Heart left ventricle (tissue), 16 donors: ENCODE data around the gene CD22. TPM values are rescaled to one million over a fixed set of nuclear protein-coding genes. Genes with fewer than 3 reads are reported as not detected.
A peak's percentile ranks its signal among the peaks of the same experiment; 100 is the strongest.
"Not testable (repeated sequence)": the region's sequence is repeated elsewhere in the genome, so short reads cannot be mapped to it uniquely, and the experiment has no call there.

Source experiments
- ATAC-seq, 4 donors: fragments of 200-7000 bp; cut with Tn5 transposase; one replicate each; pipeline ENCODE4 v1.9.1; 2020 to 2022; ENCODE audit warnings: moderate library complexity in 4 of 4, mild to moderate bottlenecking in 3 of 4, moderate number of reproducible peaks in 1 of 4
- DNase-seq, 5 donors: peaks; one replicate each; pipeline ENCODE4 v3.0.0-alpha.2; 2020
- H3K27ac ChIP-seq, 12 donors: fragments of 200-600 bp; sonication (generic) in 4 of 12; one replicate each; pipeline versions ENCODE4 v1.5.0 to v1.8.0; 2016 to 2022; ENCODE audit warnings: mild to moderate bottlenecking in 2 of 12
- H3K27me3 ChIP-seq, 9 donors: fragments of 200-600 bp; sonication (generic) in 2 of 9; one replicate each; pipeline versions ENCODE4 v1.5.1 to v1.8.0; 2016 to 2022; ENCODE audit warnings: mild to moderate bottlenecking in 3 of 9
- H3K36me3 ChIP-seq, 9 donors: fragments of 200-600 bp; sonication (generic) in 2 of 9; one replicate each; pipeline versions ENCODE4 v1.5.0 to v1.8.0; 2018 to 2022; ENCODE audit warnings: mild to moderate bottlenecking in 2 of 9
- H3K4me1 ChIP-seq, 12 donors: fragments of 200-600 bp; sonication (generic) in 4 of 12; one replicate each; pipeline versions ENCODE4 v1.5.0 to v1.8.0; 2016 to 2022; ENCODE audit warnings: mild to moderate bottlenecking in 3 of 12
- H3K4me3 ChIP-seq, 12 donors: fragments of 200-600 bp; sonication (generic) in 4 of 12; one replicate each; pipeline versions ENCODE4 v1.5.0 to v1.8.0; 2017 to 2022; ENCODE audit warnings: mild to moderate bottlenecking in 9 of 12, moderate library complexity in 4 of 12
- H3K9me3 ChIP-seq, 12 donors: fragments of 200-600 bp; sonication (generic) in 4 of 12; one replicate each; pipeline versions ENCODE4 v1.5.0 to v1.8.0; 2016 to 2022; ENCODE audit warnings: mild to moderate bottlenecking in 1 of 12
- CTCF ChIP-seq, 12 donors: fragments of 200-600 bp; sonication (generic) in 4 of 12; IDR thresholded peaks; one replicate each; pipeline versions ENCODE4 v1.5.0 to v1.8.0; 2018 to 2022; ENCODE audit warnings: antibody characterized with exemption in 12 of 12, mild to moderate bottlenecking in 5 of 12
- POLR2A ChIP-seq, 2 donors: fragments of 450-650 bp; IDR thresholded peaks; one replicate each; pipeline ENCODE4 v1.6.1; 2017; ENCODE audit warnings: antibody characterized with exemption in 2 of 2, mild to moderate bottlenecking in 2 of 2, moderate library complexity in 2 of 2
- WGBS, 4 donors: extraction: QIAGEN DNeasy Blood & Tissue Kit in 2 of 4; methylation state at CpG; one replicate each; pipeline versions ENCODE4 v1.1.5 to v1.1.7; 2013 to 2018; 5-methylcytosine and 5-hydroxymethylcytosine counted together
- intact Hi-C, 10 donors: fragments of 100-400 bp; cut with DNase I; formaldehyde crosslinking; loops; one replicate each; pipeline versions ENCODE4 v1.11.1 to v1.14.2; 2022
- polyA plus RNA-seq, 2 donors: library from polyadenylated mRNA; stranded (reverse); fragments of 200-250 nt; gene quantifications; one replicate each; pipeline ENCODE4 v1.2.3, GENCODE V29; 2013
- total RNA-seq, 9 donors: library from RNA; depleted of rRNA in 2 of 9; stranded (reverse); fragments of >200 nt in 2 of 9; fragmentation: NEBNext Ultra II Directional in 3 of 9; extraction: Animal tissue kit (Norgen Biotek cat#: 25700) in 3 of 9; gene quantifications; one replicate each; pipeline versions ENCODE4 v1.1.0 to v1.2.4, GENCODE V29; 2016 to 2023
- donor health status: ischemic (EF 13 %, LVEDD 7.1; RV severe dilation, severe dysfunction).
- donor health status: healthy with polysubstance abuse.
- donor health status: DM: no; HTN: yes; CAD: no.
- donor health status: DM: no; HTN: no; CAD: no.
- donor health status: ischemic (EF 25% LVEDD 6.9; RV normal size, moderate dysfunction).
- donor health status: ischemic (EF 25% LVEDD 5.7; RV mildly dilated, moderate dysfunction).
- donor health status: healthy.
- donor health status: DM: yes; HTN: yes; CAD: no.
- donor health status: ischemic (EF 35%, LVEDD 5.7; RV mildly dilated, moderate dysfunction).
- donor health status: nonischemic (EF 11% LVEDD 7.7; RV severe dilation, severe dysfunction).
- donor health status: DM: yes; HTN: yes; CAD: no.
- donor health status: PGD.
- donor health status: ischemic (EF 29% LVEDD 5.4; RV normal size, mild dysfunction).
- donor health status: nonischemic (EF 23%, LVEDD 6.1; RV moderate dilation, normal function).

The CD22 gene
- total and polyA plus RNA-seq, 11 donors: 0.11 to 3.3 (median 1.0) TPM; not detected in 2

GRCh38 chr19:35355791-35356460, 26.9 kb downstream of the CD22 start:
- intact Hi-C loops: loop anchor here in 2 of 10 donors (10.0 kb wide), 2 partner anchors 239 to 359 kb away; partner anchors contain the start of gene KMT2B (in 1 of the 2)
- TF ChIP-seq CTCF (IDR thresholded peaks at IDR 0.05) (no peak), POLR2A (IDR thresholded peaks at IDR 0.05) (no peak)
- Histone ChIP-seq H3K4me1 (peaks cover 0 to 17% (median 3%) of the 10 kb centered on the region in 12 donors), H3K27me3 (peaks cover 0 to 5% (median 0%) of the 10 kb centered on the region in 9 donors), H3K9me3 (no peaks in the 10 kb centered on the region), H3K36me3 (no peaks in the 10 kb centered on the region), H3K4me3 (no peak overlapping the region), H3K27ac (no peak overlapping the region)
- WGBS, 4 donors: 55 to 65% (median 60%) methylated on average over 5 to 6 of the region's 6 CpGs
- no peak for ATAC-seq
- peak in 1 of 5 donors; percentile 33 for DNase-seq

- peak in 3 of 5 donors; percentile 38 to 68 (median 56) for DNase-seq
- Histone ChIP-seq H3K27ac (peak within 1 kb of the TSS in 1 of 12 donors; percentile 27), H3K4me1 (peaks cover 0 to 11% (median 3%) of the 10 kb centered on the region in 12 donors), H3K27me3 (peaks cover 0 to 5% (median 0%) of the 10 kb centered on the region in 9 donors), H3K36me3 (no peaks in the 10 kb centered on the region), H3K9me3 (no peaks in the 10 kb centered on the region), H3K4me3 (no peak within 1 kb of the TSS)
- TF ChIP-seq POLR2A (IDR thresholded peaks at IDR 0.05): no peak
- no peak for TF ChIP-seq CTCF (IDR thresholded peaks at IDR 0.05)
- intact Hi-C loops: loop anchor here in 2 of 10 donors (10.0 kb wide), 2 partner anchors 237 to 357 kb away; partner anchors contain the start of gene KMT2B (in 1 of the 2)
- peak; percentile 21 to 79 (median 68) for ATAC-seq
- WGBS, 4 donors: 39 to 47% (median 40%) methylated on average over 14 to 18 of the region's 18 CpGs
Measured at GRCh38 chr19:35357867-35358573, 29.0 kb downstream of the CD22 start, which contains the start of gene FFAR3. TSS of gene FFAR3 (plus strand) at chr19:35358460. CDS start at chr19:35358891, 431 bp downstream.

- not testable (repeated sequence) for H3K27ac ChIP-seq, H3K27me3 ChIP-seq, ATAC-seq, DNase-seq, H3K4me3 ChIP-seq, H3K9me3 ChIP-seq, H3K36me3 ChIP-seq
- intact Hi-C loops: loop anchor here in 2 of 10 donors (10.0 kb wide), 2 partner anchors 236 to 356 kb away; partner anchors contain the start of gene KMT2B (in 1 of the 2)
- WGBS, 4 donors: 73 to 86% (median 80%) methylated on average over 8 to 12 of the region's 16 CpGs
- peaks cover 0 to 11% (median 3%) of the 10 kb centered on the region in 12 donors for H3K4me1 ChIP-seq
Measured at GRCh38 chr19:35358834-35359233, 29.8 kb downstream of the CD22 start.

GRCh38 chr19:35359395-35359794, 30.4 kb downstream of the CD22 start:
- H3K4me1 ChIP-seq: peaks cover 0 to 11% (median 3%) of the 10 kb centered on the region in 12 donors
- intact Hi-C loops: loop anchor here in 2 of 10 donors (10.0 kb wide), 2 partner anchors 235 to 355 kb away; partner anchors contain the start of gene KMT2B (in 1 of the 2)
- 88 to 93% (median 90%) methylated on average over 3 to 21 of the region's 21 CpGs for WGBS, 4 donors
- not testable (repeated sequence) for H3K27ac ChIP-seq, DNase-seq, H3K9me3 ChIP-seq, H3K27me3 ChIP-seq, H3K4me3 ChIP-seq, H3K36me3 ChIP-seq, ATAC-seq

- H3K9me3 ChIP-seq, H3K27me3 ChIP-seq, intact Hi-C loops, DNase-seq, ATAC-seq, H3K4me3 ChIP-seq, H3K27ac ChIP-seq, H3K36me3 ChIP-seq: not testable (repeated sequence)
- H3K4me1 ChIP-seq: peaks cover 0 to 11% (median 3%) of the 10 kb centered on the region in 12 donors
- WGBS, 4 donors: 90 to 97% methylated on average over 4 of the region's 5 CpGs; no CpG with 5 or more reads in 2 of the 4 donors
Measured at GRCh38 chr19:35360081-35360480, 31.1 kb downstream of the CD22 start.
